ENCODE data around the gene LRRK1. TPM values are rescaled to one million over a fixed set of nuclear protein-coding genes. Genes with fewer than 3 reads are reported as not detected.

Gene LRRK1
- total and polyA plus RNA-seq, 8 donors: 4.3 to 19.4 (median 11.1) TPM

DNA sequence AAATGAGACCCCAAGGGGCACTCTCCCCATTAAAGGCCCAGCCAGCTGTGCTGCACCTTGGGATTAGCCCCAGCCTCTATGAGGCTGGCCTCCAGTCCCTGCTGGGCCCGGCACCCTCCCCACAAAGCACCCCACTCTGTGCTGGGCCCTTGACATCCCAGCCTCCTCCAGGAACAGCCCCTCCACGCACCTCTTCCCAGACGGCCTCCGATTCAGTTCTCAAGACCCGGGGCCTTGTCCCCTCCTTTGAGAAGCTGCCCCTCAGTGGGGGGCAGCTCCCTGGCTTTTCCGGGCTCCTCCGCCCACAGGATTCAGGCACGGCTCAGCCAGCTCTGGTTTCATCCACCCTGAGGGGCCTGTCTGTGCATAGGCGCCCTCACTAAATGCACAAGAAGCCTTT, 144.1 kb downstream of the LRRK1 start:
- FAIRE-seq: no peak
- H3K36me3 ChIP-seq: peaks cover 0 to 22% (median 0%) of the 10 kb centered on the region in 3 donors

GRCh38 chr15:101063891-101064794, 145.0 kb downstream of the LRRK1 start:
- DNase-seq: peak in 4 of 6 donors; percentile 39 to 84 (median 48)
- H3K4me3 ChIP-seq: no peak overlapping the region
- no peak for TF ChIP-seq CTCF (IDR thresholded peaks at IDR 0.05)
- intact Hi-C loops (cut with DNase I): no loop called here
- no peaks in the 10 kb centered on the region for H3K4me1 ChIP-seq
- peak overlapping the region in 3 of 4 donors; percentile 4 to 28 (median 17) for H3K27ac ChIP-seq
- peaks cover 0 to 16% (median 0%) of the 10 kb centered on the region in 3 donors for H3K36me3 ChIP-seq
- H3K9me3 ChIP-seq: no peaks in the 10 kb centered on the region
- FAIRE-seq: no peak
- H3K27me3 ChIP-seq: no peaks in the 10 kb centered on the region
- ATAC-seq: peak; percentile 35 to 76 (median 71)
- WGBS, 2 donors: 55 to 64% methylated on average over 30 of the region's 30 CpGs

More for the DNA sequence above, 144.1 kb downstream of the LRRK1 start:
- WGBS, 2 donors: 85 to 93% methylated on average over 9 of the region's 9 CpGs
- Histone ChIP-seq H3K27ac (peak overlapping the region in 1 of 4 donors; percentile 28), H3K9me3 (no peaks in the 10 kb centered on the region), H3K4me1 (no peaks in the 10 kb centered on the region), H3K27me3 (no peaks in the 10 kb centered on the region), H3K4me3 (no peak overlapping the region)
- no peak for TF ChIP-seq CTCF (IDR thresholded peaks at IDR 0.05)
- ATAC-seq (no peak), DNase-seq (no peak)
- intact Hi-C loops (cut with DNase I): no loop called here

- ATAC-seq (no peak), DNase-seq (peak in 1 of 6 donors; percentile 54), FAIRE-seq (no peak)
- Histone ChIP-seq H3K27me3 (no peaks in the 10 kb centered on the region), H3K36me3 (peaks cover 0 to 13% (median 0%) of the 10 kb centered on the region in 3 donors), H3K9me3 (no peaks in the 10 kb centered on the region), H3K27ac (peak overlapping the region in 1 of 4 donors; percentile 17), H3K4me3 (no peak overlapping the region), H3K4me1 (no peaks in the 10 kb centered on the region)
- TF ChIP-seq CTCF (IDR thresholded peaks at IDR 0.05): no peak
- intact Hi-C loops (cut with DNase I): loop anchor here in 1 of 3 donors (5.0 kb wide), 1 partner anchor 43 kb away; no protein-coding TSS in a partner anchor
- WGBS, 2 donors: 95 to 96% methylated on average over 19 of the region's 19 CpGs
These were observed 145.8 kb downstream of the LRRK1 start for GRCh38 chr15:101064795-101065569.

DNA sequence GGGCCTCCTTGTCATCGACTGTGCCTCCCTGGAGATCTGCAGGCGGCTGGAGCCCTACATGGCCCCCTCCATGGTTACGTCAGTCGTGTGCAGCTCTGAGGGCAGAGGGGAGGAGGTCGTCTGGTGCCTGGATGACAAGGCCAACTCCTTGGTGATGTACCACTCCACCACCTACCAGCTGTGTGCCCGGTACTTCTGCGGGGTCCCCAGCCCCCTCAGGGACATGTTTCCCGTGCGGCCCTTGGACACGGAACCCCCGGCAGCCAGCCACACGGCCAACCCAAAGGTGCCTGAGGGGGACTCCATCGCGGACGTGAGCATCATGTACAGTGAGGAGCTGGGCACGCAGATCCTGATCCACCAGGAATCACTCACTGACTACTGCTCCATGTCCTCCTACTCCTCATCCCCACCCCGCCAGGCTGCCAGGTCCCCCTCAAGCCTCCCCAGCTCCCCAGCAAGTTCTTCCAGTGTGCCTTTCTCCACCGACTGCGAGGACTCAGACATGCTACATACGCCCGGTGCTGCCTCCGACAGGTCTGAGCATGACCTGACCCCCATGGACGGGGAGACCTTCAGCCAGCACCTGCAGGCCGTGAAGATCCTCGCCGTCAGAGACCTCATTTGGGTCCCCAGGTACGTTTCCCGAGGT, 146.5 kb downstream of the LRRK1 start:
- 92 to 95% methylated on average over 28 of the region's 28 CpGs for WGBS, 2 donors

More for the DNA sequence above, 146.5 kb downstream of the LRRK1 start:
- Histone ChIP-seq H3K36me3 (peaks cover 0 to 13% (median 0%) of the 10 kb centered on the region in 3 donors), H3K4me1 (no peaks in the 10 kb centered on the region), H3K9me3 (no peaks in the 10 kb centered on the region), H3K4me3 (no peak overlapping the region), H3K27me3 (no peaks in the 10 kb centered on the region), H3K27ac (no peak overlapping the region)
- ATAC-seq: no peak
- FAIRE-seq: no peak
- intact Hi-C loops (cut with DNase I): loop anchor here in 1 of 3 donors (5.0 kb wide), 1 partner anchor 43 kb away; no protein-coding TSS in a partner anchor
- peak in 1 of 6 donors; percentile 55 for DNase-seq
- TF ChIP-seq CTCF (IDR thresholded peaks at IDR 0.05): no peak
